IMR-90 (cell line): ENCODE results near the gene CCDC30. TPM values are rescaled to one million over a fixed set of nuclear protein-coding genes. Genes with fewer than 3 reads are reported as not detected.

Source experiments
- ATAC-seq: fragments of 200-7000 bp; cut with Tn5 transposase; 2 replicates; pipeline ENCODE4 v1.9.1; 2020; ENCODE audit warnings: low read depth, mild to moderate bottlenecking, moderate library complexity
- BruUV-seq: library from RNA; stranded (reverse); fragments of 400-500 nt; replicated peaks from 2 replicates; lab custom pipeline; 2021; lab: Mats Ljungman, UMichigan
- CTCF ChIA-PET: fragments of 300-600 bp; formaldehyde crosslinking; extraction: SDS; loops from one replicate; lab custom pipeline; 2021; ENCODE audit warnings: antibody characterized with exemption; lab: Yijun Ruan, JAX
- POLR2A ChIA-PET: fragments of 300-600 bp; sonication (Branson Sonifier 250); formaldehyde crosslinking; loops from one replicate; lab custom pipeline; 2022; ENCODE audit warnings: antibody characterized with exemption; ENCODE audit not compliant: unreplicated experiment; lab: Charles Lee
- DNase-seq: peaks from one replicate; pipeline ENCODE4 v3.0.0; 2013
- H2AFZ ChIP-seq: replicated peaks from 2 replicates; pipeline ENCODE3; 2013; ENCODE audit warnings: low read length, mild to moderate bottlenecking; ENCODE audit not compliant: poor library complexity
- H2AK5ac ChIP-seq: 2 replicates; pipeline ENCODE4 v1.6.1; 2013; ENCODE audit warnings: low read depth, low read length, inconsistent platforms
- H2AK9ac ChIP-seq: replicated peaks from 2 replicates; pipeline ENCODE3; 2013; ENCODE audit warnings: mild to moderate bottlenecking, low read depth, low read length, moderate library complexity; ENCODE audit not compliant: poor library complexity
- H2BK120ac ChIP-seq: 2 replicates; pipeline ENCODE4 v1.6.1; 2013; ENCODE audit warnings: low read depth, low read length, inconsistent platforms
- H2BK15ac ChIP-seq: 3 replicates; pipeline ENCODE4 v1.6.1; 2013; ENCODE audit warnings: low read depth, low read length, inconsistent platforms
- H2BK20ac ChIP-seq: 2 replicates; pipeline ENCODE4 v1.6.1; 2013; ENCODE audit warnings: low read depth, mild to moderate bottlenecking, inconsistent platforms, low read length, moderate library complexity
- H2BK5ac ChIP-seq: 2 replicates; pipeline ENCODE4 v1.6.1; 2013; ENCODE audit warnings: mild to moderate bottlenecking, low read depth, low read length, inconsistent platforms; ENCODE audit not compliant: poor library complexity, severe bottlenecking
- H3K14ac ChIP-seq: replicated peaks from 2 replicates; pipeline ENCODE4 v1.6.1; 2013; ENCODE audit warnings: low read depth, low read length, inconsistent platforms
- H3K18ac ChIP-seq: 2 replicates; pipeline ENCODE4 v1.6.1; 2013; ENCODE audit warnings: low read depth, low read length, control low read depth
- H3K23ac ChIP-seq: 2 replicates; pipeline ENCODE4 v1.6.1; 2013; ENCODE audit warnings: low read depth, low read length, inconsistent platforms
- H3K27ac ChIP-seq: 2 replicates; pipeline ENCODE4 v1.5.1; 2013; ENCODE audit warnings: mild to moderate bottlenecking, control low read depth, low read length; ENCODE audit not compliant: insufficient read depth
- H3K27me3 ChIP-seq: 2 replicates; pipeline ENCODE4 v1.6.1; 2013; ENCODE audit warnings: low read length; ENCODE audit not compliant: control insufficient read depth, insufficient read depth
- H3K36me3 ChIP-seq: 2 replicates; pipeline ENCODE4 v1.6.1; 2013; ENCODE audit warnings: low read length, mixed read lengths; ENCODE audit not compliant: control insufficient read depth, insufficient read depth
- H3K4ac ChIP-seq: 2 replicates; pipeline ENCODE4 v1.6.1; 2013; ENCODE audit warnings: low read depth, low read length, inconsistent platforms
- H3K4me1 ChIP-seq: 2 replicates; pipeline ENCODE4 v1.6.1; 2013; ENCODE audit warnings: low read length, mixed read lengths; ENCODE audit not compliant: control insufficient read depth, insufficient read depth
- H3K4me2 ChIP-seq: 2 replicates; pipeline ENCODE4 v1.6.1; 2013; ENCODE audit warnings: low read depth, mild to moderate bottlenecking, control low read depth, low read length, moderate library complexity
- H3K4me3 ChIP-seq: 2 replicates; pipeline ENCODE4 v1.5.1; 2013; ENCODE audit warnings: low read depth, mild to moderate bottlenecking, control low read depth, low read length, moderate library complexity; ENCODE audit not compliant: insufficient read depth
- H3K56ac ChIP-seq: 2 replicates; pipeline ENCODE4 v1.6.1; 2013; ENCODE audit warnings: low read length, inconsistent platforms; ENCODE audit not compliant: insufficient read depth; ENCODE audit errors: extremely low read depth
- H3K79me1 ChIP-seq, 2 experiments: 2 replicates each; pipeline ENCODE4 v1.6.1; 2013; ENCODE audit warnings: low read length in 2 of 2, inconsistent platforms in 1 of 2, low read depth in 1 of 2
- H3K9ac ChIP-seq: 2 replicates; pipeline ENCODE4 v1.6.1; 2013; ENCODE audit warnings: low read depth, low read length, control low read depth
- H3K9me1 ChIP-seq: 2 replicates; pipeline ENCODE4 v1.6.1; 2013; ENCODE audit warnings: low read length, inconsistent platforms; ENCODE audit not compliant: insufficient read depth
- H3K9me3 ChIP-seq: 2 replicates; pipeline ENCODE4 v1.6.1; 2013; ENCODE audit warnings: low read length; ENCODE audit not compliant: control insufficient read depth, insufficient read depth
- H4K20me1 ChIP-seq: 2 replicates; pipeline ENCODE4 v1.6.1; 2013; ENCODE audit warnings: low read length, inconsistent platforms; ENCODE audit not compliant: insufficient read depth
- H4K5ac ChIP-seq: 2 replicates; pipeline ENCODE4 v1.6.1; 2013; ENCODE audit warnings: mild to moderate bottlenecking, low read depth, low read length, control low read depth
- H4K8ac ChIP-seq, 2 experiments: 2 replicates each; pipeline ENCODE4 v1.6.1; 2013; ENCODE audit warnings: low read depth in 2 of 2, low read length in 2 of 2, control low read depth in 1 of 2, inconsistent platforms in 1 of 2
- H4K91ac ChIP-seq: 2 replicates; pipeline ENCODE4 v1.6.1; 2013; ENCODE audit warnings: low read depth, low read length, inconsistent platforms; ENCODE audit not compliant: insufficient read depth
- BHLHE40 ChIP-seq: fragments of 150-350 bp; IDR thresholded peaks from 2 replicates; pipeline ENCODE4 v1.6.1; 2016; ENCODE audit warnings: mild to moderate bottlenecking, low read depth, low read length
- CHD1 ChIP-seq: IDR thresholded peaks from 2 replicates; pipeline ENCODE4 v1.6.1; 2012; ENCODE audit warnings: low read depth, low read length, improper control_type of control experiment
- CTCF ChIP-seq: conservative IDR thresholded peaks from 2 replicates; pipeline ENCODE4 v1.5.1; 2012; ENCODE audit warnings: mild to moderate bottlenecking, low read depth, low read length, improper control_type of control experiment
- FOS ChIP-seq: fragments of 150-350 bp; IDR thresholded peaks from 2 replicates; pipeline ENCODE4 v1.6.1; 2016; ENCODE audit warnings: low read depth, low read length
- MAFK ChIP-seq: IDR thresholded peaks from 2 replicates; pipeline ENCODE4 v1.6.1; 2012; ENCODE audit warnings: low read depth, low read length, improper control_type of control experiment
- MAZ ChIP-seq: IDR thresholded peaks from 2 replicates; pipeline ENCODE4 v1.6.1; 2012; ENCODE audit warnings: low read depth, mild to moderate bottlenecking, low read length, improper control_type of control experiment, moderate library complexity, borderline replicate concordance
- MXI1 ChIP-seq: IDR thresholded peaks from 2 replicates; pipeline ENCODE4 v1.6.1; 2012; ENCODE audit warnings: low read depth, mild to moderate bottlenecking, low read length, moderate library complexity, borderline replicate concordance
- NFE2L2 ChIP-seq: fragments of 150-350 bp; IDR thresholded peaks from 2 replicates; pipeline ENCODE4 v1.6.1; 2016; ENCODE audit warnings: low read depth, mild to moderate bottlenecking, low read length
- POLR2A ChIP-seq: IDR thresholded peaks from 2 replicates; pipeline ENCODE4 v1.6.1; 2012; ENCODE audit warnings: mild to moderate bottlenecking, low read depth, low read length
- RAD21 ChIP-seq: IDR thresholded peaks from 2 replicates; pipeline ENCODE4 v1.6.1; 2012; ENCODE audit warnings: low read length, improper control_type of control experiment
- RCOR1 ChIP-seq: IDR thresholded peaks from 2 replicates; pipeline ENCODE4 v1.6.1; 2012; ENCODE audit warnings: mild to moderate bottlenecking, low read length, improper control_type of control experiment; ENCODE audit not compliant: insufficient replicate concordance
- SMC3 ChIP-seq: fragments of 150-350 bp; IDR thresholded peaks from 2 replicates; pipeline ENCODE4 v1.6.1; 2016; ENCODE audit warnings: low read depth, mild to moderate bottlenecking, antibody characterized with exemption, low read length, moderate library complexity
- WGBS, 2 experiments: methylation state at CpG; one replicate each; pipeline versions ENCODE4 v1.1.5 to v1.1.7; 2013; ENCODE audit warnings: missing lambda C conversion rate in 2 of 2; ENCODE audit not compliant: insufficient read length in 1 of 2; ENCODE audit errors: extremely low coverage in 2 of 2; 5-methylcytosine and 5-hydroxymethylcytosine counted together
- dilution Hi-C: fragments of 300-500 bp; cut with HindIII; formaldehyde crosslinking; loops from one replicate; pipeline ENCODE4 v1.14.3; 2018; ENCODE audit warnings: low sequenced_read_pairs; ENCODE audit not compliant: unreplicated experiment
- in situ Hi-C: fragments of 300-500 bp; cut with MboI; formaldehyde crosslinking; loops from 3 replicates; pipeline ENCODE4 v1.14.3; 2019; ENCODE audit warnings: low sequenced_read_pairs, inconsistent platforms, mixed read lengths
- intact Hi-C: fragments of 100-400 bp; cut with micrococcal nuclease; formaldehyde crosslinking; loops from 2 replicates; pipeline ENCODE4 v1.10.0; 2022
- polyA plus RNA-seq, 3 experiments: library from polyadenylated mRNA; depleted of rRNA; stranded (reverse); fragments of >200 nt; gene quantifications; 2 replicates each; pipeline ENCODE4 v1.2.3, GENCODE V29; 2012; ENCODE audit warnings: low replicate concordance in 1 of 3
- total RNA-seq: library from RNA; depleted of rRNA; stranded (reverse); fragments of >200 nt; gene quantifications from 2 replicates; pipeline ENCODE4 v1.2.3, GENCODE V29; 2012

Gene CCDC30
- total and polyA plus RNA-seq, 2 of the 4 experiments (the other 2 are of a cell fraction), result 0.14 to 0.18 TPM

GRCh38 chr1:42524330-42524729, 61.2 kb downstream of the CCDC30 start:
- Histone ChIP-seq H3K9me1 (no peaks in the 10 kb centered on the region), H3K4ac (no peak overlapping the region), H2BK120ac (no peak overlapping the region), H3K36me3 (no peaks in the 10 kb centered on the region), H3K4me2 (no peak overlapping the region), H3K18ac (no peak overlapping the region), H4K5ac (no peak overlapping the region), H3K9ac (no peak overlapping the region), H3K9me3 (0 out of 2 replicates have a peak, but pooled peaks cover 1% of the 10 kb centered on the region), H4K91ac (no peak overlapping the region), H4K8ac (no peak overlapping the region), H2BK5ac (no peak overlapping the region), H2BK20ac (no peak overlapping the region), H3K27me3 (no peaks in the 10 kb centered on the region), H3K4me3 (no peak overlapping the region), H2BK15ac (no peak overlapping the region), H3K14ac (no peak overlapping the region), H4K20me1 (no peaks in the 10 kb centered on the region), H3K79me1 (no peaks in the 10 kb centered on the region), H3K4me1 (no peaks in the 10 kb centered on the region), H2AK9ac (no peak overlapping the region), H3K56ac (no peak overlapping the region), H2AFZ (no peak overlapping the region), H3K27ac (no peak overlapping the region), H3K23ac (no peak overlapping the region), H2AK5ac (no peak overlapping the region)
- ATAC-seq, result no peak
- no CpG with 5 or more reads among the region's 3 CpGs for WGBS, 2 experiments
- no peak for DNase-seq
- no TSS peak for BruUV-seq
- dilution Hi-C loops (no loop called here), intact Hi-C loops (no loop called here), in situ Hi-C loops (no loop called here)
- TF ChIP-seq CTCF, result no peak
- no peak for TF ChIP-seq POLR2A
- no peak for TF ChIP-seq MAFK
- no peak for TF ChIP-seq SMC3
- no peak for TF ChIP-seq MXI1
- no peak for TF ChIP-seq CHD1
- TF ChIP-seq NFE2L2, result no peak
- no peak for TF ChIP-seq RAD21
- TF ChIP-seq BHLHE40, result no peak
- no peak for TF ChIP-seq MAZ
- TF ChIP-seq RCOR1, result no peak
- no peak for TF ChIP-seq FOS
- CTCF ChIA-PET, result no interaction called here
- POLR2A ChIA-PET, result no interaction called here
